ENCODE data around the gene ZNFX1.

DNA sequence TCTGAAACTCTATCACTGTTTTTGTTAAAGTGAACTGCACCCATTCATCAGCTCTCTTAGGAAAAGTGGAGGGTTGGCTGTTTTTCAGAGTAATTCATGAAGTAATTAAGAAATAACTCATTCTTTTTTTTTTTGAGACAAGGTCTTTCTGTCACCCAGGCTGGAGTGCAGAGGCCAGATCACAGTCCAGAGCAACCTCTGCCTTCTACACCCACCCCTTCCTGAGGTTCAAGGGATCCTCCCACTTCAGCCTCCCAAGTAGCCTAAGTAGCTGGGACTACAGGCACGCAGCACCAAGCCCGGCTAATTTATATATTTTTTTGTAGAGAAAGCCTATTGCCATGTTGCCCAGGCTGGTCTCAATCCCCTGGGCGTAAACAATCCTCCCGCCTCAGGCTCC lies 2.6 kb downstream of the ZNFX1 start:
- TF ChIP-seq, protein P1, sequence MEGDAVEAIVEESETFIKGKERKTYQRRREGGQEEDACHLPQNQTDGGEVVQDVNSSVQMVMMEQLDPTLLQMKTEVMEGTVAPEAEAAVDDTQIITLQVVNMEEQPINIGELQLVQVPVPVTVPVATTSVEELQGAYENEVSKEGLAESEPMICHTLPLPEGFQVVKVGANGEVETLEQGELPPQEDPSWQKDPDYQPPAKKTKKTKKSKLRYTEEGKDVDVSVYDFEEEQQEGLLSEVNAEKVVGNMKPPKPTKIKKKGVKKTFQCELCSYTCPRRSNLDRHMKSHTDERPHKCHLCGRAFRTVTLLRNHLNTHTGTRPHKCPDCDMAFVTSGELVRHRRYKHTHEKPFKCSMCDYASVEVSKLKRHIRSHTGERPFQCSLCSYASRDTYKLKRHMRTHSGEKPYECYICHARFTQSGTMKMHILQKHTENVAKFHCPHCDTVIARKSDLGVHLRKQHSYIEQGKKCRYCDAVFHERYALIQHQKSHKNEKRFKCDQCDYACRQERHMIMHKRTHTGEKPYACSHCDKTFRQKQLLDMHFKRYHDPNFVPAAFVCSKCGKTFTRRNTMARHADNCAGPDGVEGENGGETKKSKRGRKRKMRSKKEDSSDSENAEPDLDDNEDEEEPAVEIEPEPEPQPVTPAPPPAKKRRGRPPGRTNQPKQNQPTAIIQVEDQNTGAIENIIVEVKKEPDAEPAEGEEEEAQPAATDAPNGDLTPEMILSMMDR (tag by site-specific recombination; IDR thresholded peaks at IDR 0.05), result no peak
- no peak for TF ChIP-seq ZNF571 (tag by site-specific recombination; IDR thresholded peaks at IDR 0.05)
- TF ChIP-seq RBAK (tag by site-specific recombination; IDR thresholded peaks at IDR 0.05), result no peak
- no peak for TF ChIP-seq ZNF530 (tag by site-specific recombination; IDR thresholded peaks at IDR 0.05; ENCODE audit: low read depth)
- no peak for TF ChIP-seq ATF2 (tag by site-specific recombination; IDR thresholded peaks at IDR 0.05; ENCODE audit: low read depth)
- TF ChIP-seq ZBTB21 (tag by site-specific recombination; IDR thresholded peaks at IDR 0.05), result no peak
- no peak for TF ChIP-seq ZNF423 (tag by site-specific recombination; IDR thresholded peaks at IDR 0.05)
- no peak for TF ChIP-seq ZNF114 (tag by site-specific recombination; IDR thresholded peaks at IDR 0.05)

Data from HEK293 (cell line).